Thyroid gland (tissue), 4 donors: ENCODE data around the gene SMYD4.

Experiments used
- POLR2A ChIP-seq, 2 donors: fragments of 450-650 bp; IDR thresholded peaks; one replicate each; pipeline ENCODE4 v1.6.1; 2017; ENCODE audit warnings: antibody characterized with exemption in 2 of 2, mild to moderate bottlenecking in 2 of 2, moderate library complexity in 1 of 2
- TF ChIP-seq, protein P1 (sequence below), 6 experiments: fragments of 200-600 bp in 3 of 6; fragments of 450-650 bp in 3 of 6; sonication (generic) in 3 of 6; IDR thresholded peaks; one replicate each; pipeline ENCODE4 v1.5.1; 2016 to 2019; ENCODE audit warnings: antibody characterized with exemption in 6 of 6, mild to moderate bottlenecking in 2 of 6, inconsistent platforms in 1 of 6, moderate library complexity in 1 of 6

DNA sequence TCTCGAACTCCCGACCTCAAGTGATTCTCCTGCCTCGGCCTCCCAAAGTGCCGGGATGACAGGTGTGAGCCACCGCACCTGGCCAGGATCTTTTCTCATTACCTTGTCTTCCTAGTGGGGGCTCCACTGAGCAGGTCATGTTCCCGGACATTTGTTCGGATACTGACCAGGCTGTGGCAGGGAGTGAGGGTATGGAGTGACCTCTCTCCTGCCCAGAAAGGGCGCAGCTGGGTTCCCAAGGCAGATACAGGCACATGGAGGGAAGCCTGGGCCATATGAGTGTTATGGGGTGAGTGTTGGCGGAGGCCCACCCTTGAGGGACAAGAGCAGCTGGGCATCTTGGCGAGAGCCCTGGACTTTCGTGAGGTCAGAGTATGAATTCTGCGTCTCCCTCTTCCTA, 62.3 kb downstream of the SMYD4 start:
- TF ChIP-seq, protein P1, sequence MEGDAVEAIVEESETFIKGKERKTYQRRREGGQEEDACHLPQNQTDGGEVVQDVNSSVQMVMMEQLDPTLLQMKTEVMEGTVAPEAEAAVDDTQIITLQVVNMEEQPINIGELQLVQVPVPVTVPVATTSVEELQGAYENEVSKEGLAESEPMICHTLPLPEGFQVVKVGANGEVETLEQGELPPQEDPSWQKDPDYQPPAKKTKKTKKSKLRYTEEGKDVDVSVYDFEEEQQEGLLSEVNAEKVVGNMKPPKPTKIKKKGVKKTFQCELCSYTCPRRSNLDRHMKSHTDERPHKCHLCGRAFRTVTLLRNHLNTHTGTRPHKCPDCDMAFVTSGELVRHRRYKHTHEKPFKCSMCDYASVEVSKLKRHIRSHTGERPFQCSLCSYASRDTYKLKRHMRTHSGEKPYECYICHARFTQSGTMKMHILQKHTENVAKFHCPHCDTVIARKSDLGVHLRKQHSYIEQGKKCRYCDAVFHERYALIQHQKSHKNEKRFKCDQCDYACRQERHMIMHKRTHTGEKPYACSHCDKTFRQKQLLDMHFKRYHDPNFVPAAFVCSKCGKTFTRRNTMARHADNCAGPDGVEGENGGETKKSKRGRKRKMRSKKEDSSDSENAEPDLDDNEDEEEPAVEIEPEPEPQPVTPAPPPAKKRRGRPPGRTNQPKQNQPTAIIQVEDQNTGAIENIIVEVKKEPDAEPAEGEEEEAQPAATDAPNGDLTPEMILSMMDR (IDR thresholded peaks at IDR 0.05), result no peak
- TF ChIP-seq POLR2A (IDR thresholded peaks at IDR 0.05), result no peak
